ENCODE results near the gene HSPA12B.

The HSPA12B gene

GRCh38 chr20:3720068-3720467 lies 12.4 kb upstream of the HSPA12B start (continued):
- TF ChIP-seq ZNF510 (tag by site-specific recombination; IDR thresholded peaks at IDR 0.05; ENCODE audit: insufficient replicate concordance) (no peak), FEZF1 (tag by site-specific recombination; IDR thresholded peaks at IDR 0.05) (no peak), ZNF280D (tag by site-specific recombination; IDR thresholded peaks at IDR 0.05) (no peak), ZFHX2 (tag by site-specific recombination; conservative IDR thresholded peaks at IDR 0.05) (no peak), ZBTB17 (tag by site-specific recombination; IDR thresholded peaks at IDR 0.05) (no peak), ZNF24 (tag by site-specific recombination; IDR thresholded peaks at IDR 0.05) (no peak), AEBP2 (tag by site-specific recombination; IDR thresholded peaks at IDR 0.05; ENCODE audit: borderline replicate concordance) (no peak), ZNF26 (tag by site-specific recombination; IDR thresholded peaks at IDR 0.05) (no peak), ZNF16 (tag by site-specific recombination; IDR thresholded peaks at IDR 0.05; ENCODE audit: low read depth) (no peak)

- CTCF ChIA-PET: interaction anchor here (1.3 to 2.4 kb wide), 6 partner anchors 10 to 62 kb away, joined by 4 to 17 read pairs (median 8); partner anchors contain the start of gene SPEF1
- TF ChIP-seq ZFP37 (tag by site-specific recombination; IDR thresholded peaks at IDR 0.05): no peak
- no peak for TF ChIP-seq TSHZ1 (tag by site-specific recombination; IDR thresholded peaks at IDR 0.05; ENCODE audit: borderline replicate concordance)
- TF ChIP-seq ZBTB6 (tag by site-specific recombination; IDR thresholded peaks at IDR 0.05): no peak
- TF ChIP-seq ZNF521 (tag by site-specific recombination; IDR thresholded peaks at IDR 0.05): no peak
- no peak for TF ChIP-seq GLIS1 (tag by site-specific recombination; IDR thresholded peaks at IDR 0.05)
- no peak for TF ChIP-seq IKZF3 (tag by site-specific recombination; IDR thresholded peaks at IDR 0.05)
- TF ChIP-seq ZNF239 (tag by site-specific recombination; IDR thresholded peaks at IDR 0.05): no peak
- no peak for TF ChIP-seq KLF16 (tag by site-specific recombination; IDR thresholded peaks at IDR 0.05)
- no peak for TF ChIP-seq ZNF221 (tag by site-specific recombination; IDR thresholded peaks at IDR 0.05; ENCODE audit: borderline replicate concordance)
- no peak for TF ChIP-seq ZNF600 (tag by site-specific recombination; IDR thresholded peaks at IDR 0.05)
- no peak for TF ChIP-seq OVOL3 (tag by site-specific recombination; IDR thresholded peaks at IDR 0.05)
- TF ChIP-seq CTCF (tag by site-specific recombination; IDR thresholded peaks at IDR 0.05): no peak
- no peak for TF ChIP-seq ZNF2 (tag by site-specific recombination; IDR thresholded peaks at IDR 0.05)
- TF ChIP-seq ZBTB7A (tag by site-specific recombination; IDR thresholded peaks at IDR 0.05; ENCODE audit: low read depth): no peak
- TF ChIP-seq ZFP41 (tag by site-specific recombination; IDR thresholded peaks at IDR 0.05; ENCODE audit: borderline replicate concordance): no peak
- Histone ChIP-seq H3K27ac (ENCODE audit: extremely low read depth, low read depth, low read length) (no peak overlapping the region), H3K4me3 (ENCODE audit: low read depth, low read length) (no peak overlapping the region), H3K36me3 (ENCODE audit: control insufficient read depth in 2 of 2, insufficient read depth in 1 of 2, low read length in 2 of 2) (no peaks in the 10 kb centered on the region), H3K4me1 (ENCODE audit: control insufficient read depth, insufficient read depth, low read length) (no peaks in the 10 kb centered on the region), H3K9me3 (ENCODE audit: control insufficient read depth, insufficient read depth, low read depth, low read length) (no peaks in the 10 kb centered on the region)
- POLR2A ChIA-PET: no interaction called here
Measured at GRCh38 chr20:3720626-3721025, 11.9 kb upstream of the HSPA12B start.
